HG03521 (cell line): ENCODE data around the gene UNC5CL.
"Not testable (repeated sequence)": the region's sequence is repeated elsewhere in the genome, so short reads cannot be mapped to it uniquely, and the experiment has no call there.

ENCODE experiments used
- ATAC-seq: cut with Tn5 transposase; IDR thresholded peaks from one replicate; pipeline ENCODE4 v1.9.1; 2021; ENCODE audit warnings: mild to moderate bottlenecking, moderate library complexity; ENCODE audit not compliant: unreplicated experiment

The UNC5CL gene

DNA sequence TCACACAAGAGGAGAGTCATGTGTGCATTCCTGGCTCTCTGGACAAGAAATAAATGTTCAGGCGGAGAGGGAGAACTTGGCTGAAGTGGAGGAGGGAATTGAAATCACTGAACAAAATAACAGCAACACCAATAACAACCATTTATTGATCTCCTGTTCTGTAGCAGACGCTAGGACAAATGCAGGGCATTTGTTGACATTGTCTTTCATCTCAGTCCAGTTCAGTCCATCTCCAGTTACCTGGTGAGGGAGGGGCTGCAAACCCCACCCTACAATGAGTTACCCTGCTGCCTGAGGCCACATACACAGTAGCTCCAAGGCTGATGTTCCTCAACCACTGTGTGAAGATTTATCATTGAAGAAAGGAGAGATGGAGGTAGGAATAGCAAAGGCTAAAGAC, 27.3 kb downstream of the UNC5CL start:
- no peak for ATAC-seq

DNA sequence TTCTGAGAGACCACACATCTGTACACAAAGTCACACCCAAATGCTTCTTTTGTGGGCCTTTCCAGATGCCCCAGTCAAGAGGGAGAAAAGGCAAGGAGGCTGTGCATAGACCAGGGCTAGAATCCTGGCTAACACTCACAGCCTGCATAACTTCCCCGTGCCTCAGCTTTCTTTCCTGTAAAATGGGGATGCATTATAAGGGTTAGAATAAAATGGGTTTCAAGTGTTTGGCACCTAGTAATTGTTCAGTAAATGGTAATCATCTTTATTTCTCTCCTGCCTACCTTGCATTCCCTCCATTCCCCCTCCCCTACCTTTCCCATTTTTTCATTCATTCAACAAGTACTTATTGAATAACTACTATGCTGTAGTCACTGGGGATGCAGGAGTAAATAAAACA, 29.4 kb downstream of the UNC5CL start:
- ATAC-seq = no peak

DNA sequence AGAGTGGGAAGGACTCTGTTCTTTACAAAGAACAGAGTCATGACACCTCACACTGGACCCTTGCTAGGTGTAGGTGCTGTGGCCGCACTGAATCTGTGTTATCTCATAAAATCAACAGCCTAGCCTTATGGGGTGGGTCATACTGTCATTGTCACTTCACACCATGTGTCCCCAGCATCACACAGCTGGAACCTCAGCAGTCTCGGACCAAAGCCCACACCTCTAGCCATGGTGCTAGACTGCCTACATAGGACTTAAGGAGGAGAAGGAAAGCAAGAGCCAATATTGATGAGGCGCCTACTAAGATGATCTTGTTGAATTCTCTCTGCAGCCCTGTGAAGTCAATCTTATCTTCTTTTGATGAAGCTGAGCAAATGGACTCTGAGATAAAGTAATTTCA, 31.0 kb downstream of the UNC5CL start:
- no peak for ATAC-seq

DNA sequence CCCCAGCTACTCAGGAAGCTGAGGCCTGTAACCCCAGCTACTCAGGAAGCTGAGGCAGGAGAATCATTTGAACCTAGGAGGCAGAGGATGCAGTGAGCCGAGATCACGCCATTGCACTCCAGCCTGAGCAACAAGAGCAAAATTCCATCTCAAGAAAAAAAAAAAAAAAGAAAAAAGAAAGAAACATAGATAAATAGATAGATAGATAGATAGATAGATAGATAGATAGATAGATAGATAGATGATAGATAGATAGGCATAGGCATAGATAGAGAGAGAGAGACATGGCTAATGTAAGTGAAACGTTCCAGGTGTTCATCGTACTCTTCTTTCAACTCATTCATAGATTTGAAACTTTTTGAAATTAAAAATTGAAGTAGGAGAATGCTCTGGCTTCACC, 32.0 kb downstream of the UNC5CL start:
- ATAC-seq = not testable (repeated sequence)

DNA sequence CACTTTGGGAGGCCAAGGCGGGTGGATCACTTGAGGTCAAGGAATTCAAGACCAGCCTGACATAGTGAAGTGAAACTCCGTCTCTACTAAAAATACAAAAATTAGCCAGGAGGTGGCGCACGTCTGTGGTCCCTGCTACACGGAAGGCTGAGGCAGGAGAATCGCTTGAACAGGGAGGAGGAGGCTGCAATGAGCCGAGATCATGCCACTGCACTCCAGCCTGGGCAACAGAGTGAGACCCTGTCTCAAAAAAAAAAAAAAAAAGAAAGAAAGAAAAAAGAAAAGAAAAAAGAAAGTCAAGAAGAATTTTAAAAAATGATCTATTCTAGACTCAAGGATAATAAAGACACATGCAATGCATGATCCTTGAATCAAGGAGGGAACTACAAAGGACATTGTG, 32.8 kb downstream of the UNC5CL start:
- ATAC-seq = not testable (repeated sequence)

DNA sequence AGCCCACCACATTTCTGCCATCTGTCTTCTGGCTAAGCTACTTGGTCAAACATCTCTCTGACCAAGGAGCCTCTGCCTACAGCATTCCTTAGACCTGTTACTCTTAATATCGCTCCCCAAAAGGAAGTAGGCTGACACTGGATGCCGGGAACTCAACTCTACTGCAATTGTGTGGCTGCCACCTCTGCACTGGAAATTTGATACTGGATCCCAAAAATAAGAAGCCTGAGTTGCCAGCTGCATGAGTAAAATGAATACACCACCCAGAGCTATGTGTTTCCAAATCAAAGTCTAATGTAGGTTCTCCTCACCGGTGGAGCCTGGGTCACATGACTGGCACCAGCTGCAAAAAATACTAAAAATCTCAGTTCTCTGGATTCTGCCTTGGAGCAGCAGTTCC, 36.9 kb downstream of the UNC5CL start:
- ATAC-seq = no peak

DNA sequence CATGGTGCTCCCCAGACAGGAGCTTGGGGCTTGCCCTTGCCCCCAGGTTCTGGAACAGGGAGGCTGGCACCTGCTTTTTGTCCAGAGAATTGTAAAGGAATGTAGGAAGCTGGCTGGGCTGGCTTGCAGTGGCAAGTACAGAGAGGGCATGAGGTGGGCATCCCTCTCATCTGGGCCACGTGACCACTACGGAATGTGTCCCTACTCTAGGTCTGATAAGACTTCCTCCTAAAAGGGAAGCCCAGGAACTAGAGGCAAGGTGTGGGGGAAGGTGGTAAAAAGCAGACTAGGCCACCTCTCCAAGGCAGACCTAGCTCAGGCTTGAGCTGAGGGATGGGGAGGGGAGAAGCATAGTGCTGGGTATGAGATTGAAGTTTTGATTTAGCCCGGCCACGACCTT, 38.8 kb downstream of the UNC5CL start:
- no peak for ATAC-seq

DNA sequence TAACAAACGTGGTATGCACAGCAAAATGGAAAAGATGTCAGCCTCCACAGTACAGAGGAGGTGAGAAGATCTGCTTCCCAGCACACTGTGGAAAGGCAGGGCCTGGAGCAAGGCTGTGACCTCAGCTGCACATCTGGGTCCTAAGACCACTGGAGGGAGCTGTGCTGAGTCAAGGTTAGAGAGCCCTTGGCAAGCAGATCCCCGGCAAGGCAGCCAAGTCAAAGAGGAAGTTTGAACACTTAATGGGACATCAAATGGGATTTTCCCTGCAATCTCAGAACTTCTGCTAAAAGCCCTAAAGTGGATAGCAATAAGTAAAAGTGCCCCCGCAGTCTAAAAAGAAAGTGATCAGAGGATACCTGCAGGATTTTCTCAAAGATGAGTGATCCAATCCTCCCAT, 39.5 kb downstream of the UNC5CL start:
- no peak for ATAC-seq

DNA sequence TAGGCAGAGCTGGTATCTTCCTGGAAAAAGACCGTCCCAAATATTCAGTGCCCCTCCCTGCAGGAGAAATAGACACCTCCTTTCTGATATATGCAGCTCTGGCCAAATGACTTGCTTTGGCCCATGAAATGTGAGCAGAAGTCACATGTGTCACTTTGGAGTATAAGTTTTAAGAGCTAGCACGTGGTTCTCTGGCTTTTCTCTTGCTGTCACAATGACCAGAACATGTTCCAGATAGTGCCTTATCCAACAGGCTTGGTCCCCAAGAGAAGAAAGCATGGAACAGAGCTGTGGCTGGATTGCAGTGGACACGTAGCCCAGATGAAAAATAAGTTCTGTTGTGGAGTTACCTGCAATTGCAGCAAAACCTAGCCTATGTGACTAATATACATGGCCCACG, 40.4 kb downstream of the UNC5CL start:
- no peak for ATAC-seq

DNA sequence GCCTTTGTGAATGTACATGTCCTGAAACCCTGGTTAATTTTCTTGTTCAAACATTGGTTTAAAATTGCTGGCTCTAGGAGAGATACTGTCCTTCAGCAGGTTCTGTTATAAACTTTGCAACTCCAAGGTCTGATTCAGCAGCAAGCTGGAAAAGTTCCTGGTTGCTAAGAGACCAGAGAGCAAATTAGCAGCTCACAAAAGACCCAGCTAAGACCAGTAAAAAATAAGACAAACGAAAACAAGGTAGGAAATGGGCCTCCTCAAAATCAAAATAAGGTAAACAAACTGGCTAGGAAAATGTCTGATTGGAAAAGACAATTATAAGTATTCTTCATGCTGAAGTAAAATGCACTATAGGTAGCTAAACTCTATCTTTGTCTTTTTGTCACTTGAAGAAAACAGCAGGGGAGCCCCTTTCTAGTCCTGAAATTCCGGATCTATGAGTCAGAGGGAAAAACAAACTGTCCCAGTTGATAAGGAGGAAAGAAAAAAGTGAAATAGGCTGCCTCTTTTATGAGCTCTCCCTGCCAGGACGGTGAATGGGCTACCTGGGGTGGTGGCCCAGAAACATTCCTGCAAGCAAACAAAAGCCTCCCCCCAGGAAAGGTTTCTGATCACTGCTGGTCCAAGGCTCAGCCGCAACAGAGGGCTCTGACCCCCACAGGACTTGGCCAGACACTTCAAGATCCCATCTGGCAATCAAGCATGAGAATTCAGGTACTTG, 41.6 kb downstream of the UNC5CL start:
- no peak for ATAC-seq

DNA sequence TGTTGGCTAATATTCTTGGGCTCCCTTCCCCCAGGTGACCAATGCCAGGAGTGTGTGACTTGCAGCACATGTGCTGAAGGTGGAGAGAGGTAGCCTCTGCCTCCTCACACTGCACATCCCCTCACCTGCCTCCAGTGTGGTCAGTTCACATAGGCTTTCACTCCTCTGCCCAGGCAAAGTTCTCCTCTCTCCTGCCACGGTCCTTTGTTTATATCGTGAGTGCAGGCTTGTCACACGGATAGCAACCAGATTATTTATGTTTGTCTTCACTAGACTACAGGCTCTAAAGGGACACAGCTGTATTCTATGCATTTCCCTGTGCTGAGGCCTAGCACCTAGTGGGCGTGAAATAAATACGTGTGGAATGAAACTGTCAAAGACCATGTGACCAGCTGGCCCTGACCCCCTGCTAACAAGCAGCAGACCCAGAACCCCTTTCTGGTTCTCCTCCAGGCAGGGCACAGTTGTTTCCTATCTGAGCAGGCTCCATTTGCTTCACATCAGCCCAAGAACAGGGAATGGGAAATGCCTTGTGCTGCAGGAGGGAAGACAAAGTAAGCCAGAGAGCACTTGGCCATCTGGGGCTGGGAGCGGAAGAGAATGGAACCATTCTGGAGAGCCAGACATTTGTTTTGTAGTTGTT, 42.3 kb downstream of the UNC5CL start:
- ATAC-seq = no peak

DNA sequence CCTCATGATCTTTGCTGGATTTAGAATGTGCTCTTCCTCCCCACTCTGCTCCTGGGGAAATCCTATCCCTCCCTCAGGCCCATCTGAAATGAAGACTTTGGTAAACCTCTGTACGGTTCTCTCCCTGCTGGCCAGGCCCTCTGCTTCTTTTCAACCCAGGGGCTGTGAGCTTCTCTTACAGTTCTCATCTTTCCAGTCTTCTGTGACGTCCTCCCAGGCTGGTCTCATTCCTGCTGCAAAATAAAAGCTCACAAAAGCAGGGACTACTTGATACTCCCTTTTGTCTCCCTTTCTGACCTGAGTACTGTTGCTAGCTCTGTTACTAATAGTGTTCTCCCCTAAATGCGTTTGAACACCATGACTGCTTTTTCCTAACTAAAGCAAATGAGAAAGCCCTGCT, 46.3 kb downstream of the UNC5CL start:
- ATAC-seq = no peak

DNA sequence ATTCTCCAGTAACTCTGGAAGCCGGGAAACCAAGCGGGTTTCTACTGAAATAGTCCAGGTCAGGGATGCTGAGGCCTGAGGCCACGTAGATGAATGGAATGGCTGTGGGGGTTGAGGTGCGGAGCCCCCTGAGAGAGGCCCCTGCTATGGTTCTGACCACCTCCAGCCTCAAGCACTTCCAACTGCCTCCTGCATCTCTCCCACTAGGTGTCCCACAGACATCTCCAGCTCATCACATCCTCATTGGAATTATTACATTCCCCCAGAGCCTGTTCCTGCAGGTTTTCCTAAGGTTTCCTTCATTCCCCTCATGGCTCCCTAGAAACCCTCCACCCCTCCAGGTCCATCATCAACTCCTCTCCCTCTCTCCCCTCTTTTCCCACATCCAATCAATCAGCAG, 48.7 kb downstream of the UNC5CL start:
- ATAC-seq = no peak

DNA sequence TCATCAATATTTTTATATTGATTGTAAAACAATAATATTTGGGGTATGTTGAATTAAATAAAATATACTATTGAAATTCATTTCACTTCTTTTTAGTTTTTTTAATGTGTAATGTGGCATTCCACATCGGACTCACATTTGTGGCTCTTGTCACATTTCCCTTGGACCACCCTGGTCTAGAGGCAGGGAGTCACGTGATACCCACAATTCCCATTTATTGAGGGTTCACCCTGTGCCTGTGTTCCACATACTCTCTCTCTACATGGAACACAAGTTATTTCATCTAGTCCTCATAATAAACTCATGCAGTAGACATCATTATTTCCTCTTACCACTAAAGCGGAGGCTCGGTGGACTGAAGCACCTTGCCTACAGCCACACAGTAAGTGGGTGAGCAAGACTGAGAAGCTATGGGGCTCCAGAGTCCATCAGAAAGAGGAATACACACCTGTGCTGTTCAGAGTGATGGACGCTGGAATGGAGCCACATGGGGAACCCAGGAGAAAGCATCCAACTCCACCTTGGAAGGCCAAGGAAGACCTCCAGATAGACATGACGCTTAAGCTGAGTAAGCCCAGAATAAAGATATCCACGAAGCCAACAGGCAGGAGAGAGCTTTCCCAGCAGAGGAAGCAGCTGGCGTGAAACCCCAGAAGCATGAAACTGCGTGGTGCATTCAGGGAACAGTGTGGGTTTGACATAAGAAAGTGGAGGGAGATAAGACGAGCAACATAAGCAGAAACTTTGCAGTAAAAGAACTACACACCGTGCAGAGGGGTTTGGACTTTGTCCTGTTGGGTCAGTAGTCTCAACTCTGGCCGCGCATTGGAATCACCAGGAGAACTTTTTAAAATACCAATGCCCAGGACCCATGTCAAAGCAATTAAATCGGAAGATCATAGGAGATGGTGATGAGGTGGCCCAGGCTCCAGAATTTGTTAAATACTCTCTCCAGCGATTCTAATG, 49.5 kb downstream of the UNC5CL start:
- ATAC-seq = no peak

DNA sequence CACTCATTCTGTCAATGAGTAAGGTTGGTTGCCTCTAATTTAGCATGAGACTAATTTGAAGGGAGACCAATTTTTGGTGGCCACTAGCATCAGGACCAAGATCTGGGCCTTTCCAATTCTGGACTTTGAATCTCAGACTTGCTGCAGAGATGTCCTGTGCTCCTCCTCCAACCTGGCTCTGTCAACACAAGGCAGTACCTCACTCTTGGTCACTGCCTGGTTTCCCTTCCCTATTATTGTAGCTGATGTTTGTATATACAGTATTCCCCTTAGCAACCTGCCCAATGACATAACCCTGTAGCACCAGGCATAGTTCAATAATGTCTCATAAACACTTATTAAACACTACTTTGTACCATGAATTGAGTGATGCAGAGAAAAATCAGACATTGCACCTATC, 50.4 kb downstream of the UNC5CL start:
- ATAC-seq = no peak

DNA sequence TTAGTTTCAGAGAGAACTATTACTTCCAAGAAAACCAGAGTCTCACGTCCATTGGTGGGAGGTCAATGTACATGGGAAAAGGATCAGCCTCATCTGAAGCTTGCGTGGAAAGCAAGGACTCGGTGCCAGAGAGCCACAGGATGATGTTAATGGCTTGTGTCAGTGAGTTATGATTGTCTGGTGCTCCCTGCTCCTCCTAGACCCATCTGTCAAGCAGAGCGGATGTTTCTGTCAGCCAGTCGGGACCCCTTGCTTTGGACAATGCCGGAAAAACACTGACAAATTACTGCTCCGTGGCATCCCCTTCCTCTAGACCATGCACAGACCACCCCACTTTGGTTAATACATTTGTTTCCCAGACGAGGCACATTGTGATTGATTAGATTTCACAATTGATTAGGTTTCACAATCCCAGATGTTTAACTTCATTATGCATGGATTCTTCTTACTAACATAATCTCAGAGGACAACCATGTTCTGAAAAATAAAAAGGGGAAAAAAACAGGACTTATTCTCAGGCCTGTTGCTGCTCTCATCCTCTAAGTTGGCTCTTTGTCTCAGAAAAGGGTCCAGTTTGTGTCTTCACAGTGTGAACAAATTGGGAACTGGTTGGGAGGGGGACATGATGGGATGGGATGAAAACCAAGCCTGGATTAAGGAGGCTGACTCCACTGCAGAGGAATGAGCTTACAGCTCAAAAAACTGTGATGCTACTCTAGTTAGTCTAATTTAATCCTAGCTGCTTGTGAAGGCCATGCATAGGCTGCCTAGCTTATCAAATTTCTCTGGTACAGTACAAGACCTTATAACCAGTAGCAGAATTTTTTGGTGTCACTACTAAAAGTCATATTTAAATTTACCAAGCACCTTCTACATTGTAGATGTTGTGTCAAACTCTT, 51.9 kb downstream of the UNC5CL start:
- no peak for ATAC-seq

DNA sequence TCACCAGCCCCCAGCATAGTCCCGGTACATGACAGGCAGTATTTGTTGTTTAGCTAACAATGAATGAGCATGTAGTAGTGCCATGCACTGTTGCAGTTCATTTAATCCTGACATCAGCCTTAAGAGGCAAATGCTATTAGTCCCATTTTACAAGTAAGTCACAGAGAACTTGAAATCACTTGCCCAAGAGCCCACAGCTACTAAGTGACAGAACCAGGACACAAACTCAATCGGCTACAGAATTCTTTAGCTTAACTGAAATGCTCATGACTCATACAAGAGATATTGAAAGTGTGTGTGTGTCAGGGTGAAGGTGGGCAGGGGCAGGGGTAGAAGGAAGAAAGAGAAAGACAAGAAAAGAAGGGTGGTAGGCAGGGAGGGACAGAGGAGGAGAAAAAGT, 52.7 kb downstream of the UNC5CL start:
- ATAC-seq = no peak

DNA sequence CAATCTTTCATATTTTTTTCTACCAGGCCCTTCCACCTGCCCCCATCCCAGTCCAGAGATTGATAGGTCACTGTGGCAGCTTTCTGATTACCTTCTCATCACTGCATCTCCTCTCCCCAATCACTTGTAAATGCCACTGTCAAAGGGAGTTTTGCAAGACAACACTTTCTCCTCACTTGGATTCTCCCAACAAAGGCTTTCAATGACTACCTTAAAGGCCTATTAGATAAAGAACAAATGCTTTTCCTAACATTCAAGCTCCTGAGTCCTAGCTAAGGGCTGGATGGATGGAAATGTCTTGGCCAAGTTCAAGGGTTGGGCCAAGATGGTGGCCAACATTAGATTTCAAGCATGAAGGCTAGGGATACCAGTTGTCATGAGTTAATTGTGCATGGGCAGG, 55.3 kb downstream of the UNC5CL start:
- ATAC-seq = no peak

DNA sequence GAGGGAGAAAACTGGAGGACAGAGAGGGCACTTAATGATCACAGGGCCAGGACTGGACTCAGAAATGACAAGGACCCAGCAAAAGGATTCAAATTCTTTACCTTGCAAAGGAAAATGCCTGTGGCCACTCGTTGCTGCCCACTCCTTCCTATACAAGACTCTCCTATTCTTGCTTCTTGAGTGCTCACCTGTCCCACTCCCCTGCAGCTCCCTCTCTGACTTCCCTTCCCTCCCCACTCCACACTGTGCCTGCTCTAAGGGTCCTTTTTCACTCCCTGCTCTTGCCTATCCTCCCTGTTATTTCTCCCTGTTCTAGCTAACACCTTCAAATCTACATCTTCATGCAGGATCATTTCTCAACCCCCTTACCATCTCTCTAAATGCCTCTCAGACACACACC, 56.1 kb downstream of the UNC5CL start:
- ATAC-seq = no peak

DNA sequence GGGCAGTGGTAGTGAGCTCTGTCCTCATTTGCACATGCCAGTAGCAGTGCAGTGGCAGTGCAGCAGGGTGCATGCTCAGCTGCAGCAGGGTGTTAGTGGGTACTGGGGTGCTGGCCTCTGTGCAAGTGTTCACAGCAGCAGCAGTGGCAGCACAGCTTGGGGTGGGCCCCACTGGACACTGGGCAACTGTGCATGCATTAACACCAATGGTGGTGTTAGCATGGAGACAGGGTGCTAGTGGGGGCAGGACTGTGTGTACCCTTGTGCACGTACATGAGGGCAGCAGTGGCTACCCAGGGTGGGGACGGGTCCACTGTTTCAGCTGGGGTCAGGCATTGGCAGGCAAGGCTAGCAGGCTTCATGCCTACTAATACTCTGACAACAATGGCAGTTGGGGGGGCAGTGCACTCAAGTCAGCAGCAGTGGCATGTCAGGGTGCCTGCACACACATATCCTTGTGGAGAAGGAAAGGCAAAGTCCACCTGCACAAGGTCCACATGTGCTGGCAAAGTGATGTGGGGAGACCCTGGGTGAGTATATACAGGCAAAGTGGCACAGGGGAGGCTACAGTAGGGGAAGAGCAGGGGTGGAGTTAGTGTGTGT, 60.2 kb downstream of the UNC5CL start:
- ATAC-seq = no peak
